Measurements from ENCODE around the gene CHAF1B. TPM values are rescaled to one million over a fixed set of nuclear protein-coding genes. Genes with fewer than 3 reads are reported as not detected.

The CHAF1B gene
- total and polyA plus RNA-seq, 2 donors (not counting 3 experiments of a cell fraction or from before 2014, with no cell fraction given), result 7.0 to 13.0 TPM

DNA sequence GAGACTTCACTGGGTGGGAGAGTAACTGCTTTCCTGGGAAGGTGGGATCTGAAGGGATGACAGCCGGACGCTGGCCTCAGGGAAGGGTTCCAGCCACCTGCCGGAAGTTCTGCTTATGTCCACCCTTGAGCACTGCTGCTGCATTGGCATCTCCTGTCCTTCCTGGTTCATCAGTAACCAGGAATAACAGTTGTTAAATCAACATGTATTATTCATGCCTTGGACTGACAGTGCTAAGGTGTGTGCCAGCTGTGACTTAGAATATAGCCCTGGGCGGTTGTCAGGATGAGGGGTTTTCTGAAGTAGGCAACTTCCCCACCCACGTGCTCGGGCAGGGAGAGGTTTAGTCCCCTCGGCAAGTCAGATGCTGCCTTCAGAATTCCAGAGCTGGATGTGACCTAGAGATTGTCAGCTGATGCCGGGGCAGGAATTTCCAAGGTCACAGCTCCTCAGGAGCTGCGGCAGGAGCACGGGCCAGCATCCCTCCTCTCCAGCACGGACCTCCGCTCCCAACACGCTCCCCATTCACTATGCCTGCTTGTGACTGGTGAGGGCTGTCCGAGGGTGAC, 76.8 kb downstream of the CHAF1B start:
- H3K36me3 ChIP-seq (ENCODE audit: control insufficient read depth in 2 of 2, extremely low read depth in 1 of 2, insufficient read depth in 2 of 2, low read length in 2 of 2), result peaks cover 0 to 7% of the 10 kb centered on the region in 2 experiments
- H3K27me3 ChIP-seq (ENCODE audit: control insufficient read depth in 2 of 2, insufficient read depth in 2 of 2, low read length in 2 of 2), result no peaks in the 10 kb centered on the region
- no peak for TF ChIP-seq MYC (IDR thresholded peaks at IDR 0.05; ENCODE audit: low read depth, low read length)
- TF ChIP-seq, protein P1, sequence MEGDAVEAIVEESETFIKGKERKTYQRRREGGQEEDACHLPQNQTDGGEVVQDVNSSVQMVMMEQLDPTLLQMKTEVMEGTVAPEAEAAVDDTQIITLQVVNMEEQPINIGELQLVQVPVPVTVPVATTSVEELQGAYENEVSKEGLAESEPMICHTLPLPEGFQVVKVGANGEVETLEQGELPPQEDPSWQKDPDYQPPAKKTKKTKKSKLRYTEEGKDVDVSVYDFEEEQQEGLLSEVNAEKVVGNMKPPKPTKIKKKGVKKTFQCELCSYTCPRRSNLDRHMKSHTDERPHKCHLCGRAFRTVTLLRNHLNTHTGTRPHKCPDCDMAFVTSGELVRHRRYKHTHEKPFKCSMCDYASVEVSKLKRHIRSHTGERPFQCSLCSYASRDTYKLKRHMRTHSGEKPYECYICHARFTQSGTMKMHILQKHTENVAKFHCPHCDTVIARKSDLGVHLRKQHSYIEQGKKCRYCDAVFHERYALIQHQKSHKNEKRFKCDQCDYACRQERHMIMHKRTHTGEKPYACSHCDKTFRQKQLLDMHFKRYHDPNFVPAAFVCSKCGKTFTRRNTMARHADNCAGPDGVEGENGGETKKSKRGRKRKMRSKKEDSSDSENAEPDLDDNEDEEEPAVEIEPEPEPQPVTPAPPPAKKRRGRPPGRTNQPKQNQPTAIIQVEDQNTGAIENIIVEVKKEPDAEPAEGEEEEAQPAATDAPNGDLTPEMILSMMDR (IDR thresholded peaks at IDR 0.05; ENCODE audit: extremely low read depth in 1 of 2, insufficient read depth in 1 of 2, low read depth in 1 of 2, low read length in 2 of 2), result no peak
- no peaks in the 10 kb centered on the region for H4K20me1 ChIP-seq (replicated peaks; ENCODE audit: control insufficient read depth, extremely low read depth, insufficient read depth, low read length)
- no TSS peak for BruUV-seq (replicated peaks)
- H3K9me1 ChIP-seq (replicated peaks; ENCODE audit: control insufficient read depth, extremely low read depth, insufficient read depth, low read length), result no peaks in the 10 kb centered on the region
- FAIRE-seq (no peak), DNase-seq (ENCODE audit: low read depth, low spot score) (no peak)
- CTCF ChIA-PET, result interaction anchor here (1.1 to 1.5 kb wide), 2 partner anchors 16 to 40 kb away, joined by 3 to 4 read pairs; no protein-coding TSS in a partner anchor
- no peak overlapping the region for H2AFZ ChIP-seq (ENCODE audit: low read depth, low read length)
- intact Hi-C loops (cut with micrococcal nuclease) (no loop called here), dilution Hi-C loops (cut with MboI; ENCODE audit: extremely low pct_ligation_motif_present, low sequenced_read_pairs) (no loop called here)
- H3K4me3 ChIP-seq (replicated peaks in 1 of 3; ENCODE audit: insufficient read depth in 1 of 3, low read depth in 1 of 3, low read length in 3 of 3), result no peak overlapping the region
- no peaks in the 10 kb centered on the region for H3K9me3 ChIP-seq (replicated peaks; ENCODE audit: control insufficient read depth, insufficient read depth, low read length)
- H3K4me1 ChIP-seq (ENCODE audit: control insufficient read depth, extremely low read depth, insufficient read depth, low read length), result peaks cover 27% of the 10 kb centered on the region
- no peak overlapping the region for H3K27ac ChIP-seq (ENCODE audit: insufficient read depth, low read depth, low read length)
- peaks cover 54% of the 10 kb centered on the region for H3K79me2 ChIP-seq (ENCODE audit: control insufficient read depth, insufficient read depth, low read length)
- no peak overlapping the region for H3K4me2 ChIP-seq (ENCODE audit: insufficient read depth, low read length)
- POLR2A ChIA-PET, result no interaction called here
- no peak overlapping the region for H3K9ac ChIP-seq (replicated peaks; ENCODE audit: extremely low read depth, insufficient read depth, low read length)

DNA sequence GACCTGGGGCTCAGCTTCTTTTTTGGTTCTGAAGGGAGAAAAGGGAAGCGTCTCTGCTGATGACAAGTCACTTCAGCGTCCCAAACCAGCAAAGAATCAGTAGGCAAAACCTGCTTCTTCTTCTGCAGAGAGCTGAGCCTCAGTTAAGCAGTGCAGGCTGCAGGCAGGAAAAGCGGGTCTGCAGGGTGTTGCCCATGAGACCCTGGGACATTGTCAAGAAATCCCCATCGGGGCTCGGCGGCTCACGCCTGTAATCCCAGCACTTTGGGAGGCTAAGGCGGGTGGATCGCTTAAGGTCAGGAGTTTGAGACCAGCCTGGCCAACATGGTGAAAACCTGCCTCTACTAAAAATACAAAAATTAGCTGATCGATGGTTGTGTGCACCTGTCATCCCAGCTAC, 78.0 kb downstream of the CHAF1B start:
- CTCF ChIA-PET, result interaction anchor here (1.1 to 1.5 kb wide), 2 partner anchors 15 to 41 kb away, joined by 3 to 4 read pairs; no protein-coding TSS in a partner anchor
- Histone ChIP-seq H3K27me3 (ENCODE audit: control insufficient read depth in 2 of 2, insufficient read depth in 2 of 2, low read length in 2 of 2) (no peaks in the 10 kb centered on the region), H2AFZ (ENCODE audit: low read depth, low read length) (no peak overlapping the region), H4K20me1 (replicated peaks; ENCODE audit: control insufficient read depth, extremely low read depth, insufficient read depth, low read length) (no peaks in the 10 kb centered on the region), H3K9me3 (replicated peaks; ENCODE audit: control insufficient read depth, insufficient read depth, low read length) (no peaks in the 10 kb centered on the region), H3K27ac (ENCODE audit: insufficient read depth, low read depth, low read length) (no peak overlapping the region), H3K4me1 (ENCODE audit: control insufficient read depth, extremely low read depth, insufficient read depth, low read length) (peaks cover 23% of the 10 kb centered on the region), H3K4me2 (ENCODE audit: insufficient read depth, low read length) (no peak overlapping the region), H3K9ac (replicated peaks; ENCODE audit: extremely low read depth, insufficient read depth, low read length) (no peak overlapping the region), H3K9me1 (replicated peaks; ENCODE audit: control insufficient read depth, extremely low read depth, insufficient read depth, low read length) (no peaks in the 10 kb centered on the region), H3K79me2 (ENCODE audit: control insufficient read depth, insufficient read depth, low read length) (peaks cover 49% of the 10 kb centered on the region), H3K4me3 (replicated peaks in 1 of 3; ENCODE audit: insufficient read depth in 1 of 3, low read depth in 1 of 3, low read length in 3 of 3) (no peak overlapping the region), H3K36me3 (ENCODE audit: control insufficient read depth in 2 of 2, extremely low read depth in 1 of 2, insufficient read depth in 2 of 2, low read length in 2 of 2) (peaks cover 0 to 7% of the 10 kb centered on the region in 2 experiments)
- POLR2A ChIA-PET, result no interaction called here
- DNase-seq (ENCODE audit: low read depth, low spot score) (no peak), FAIRE-seq (no peak)
- no peak for TF ChIP-seq MYC (IDR thresholded peaks at IDR 0.05; ENCODE audit: low read depth, low read length)
- TF ChIP-seq POLR2A (IDR thresholded peaks at IDR 0.05; ENCODE audit: low read depth, low read length), result no peak
- no peak for TF ChIP-seq JUN (IDR thresholded peaks at IDR 0.05; ENCODE audit: borderline replicate concordance, insufficient read depth, insufficient read length, low read depth)
- TF ChIP-seq, protein P2, sequence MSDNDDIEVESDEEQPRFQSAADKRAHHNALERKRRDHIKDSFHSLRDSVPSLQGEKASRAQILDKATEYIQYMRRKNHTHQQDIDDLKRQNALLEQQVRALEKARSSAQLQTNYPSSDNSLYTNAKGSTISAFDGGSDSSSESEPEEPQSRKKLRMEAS (IDR thresholded peaks at IDR 0.05; ENCODE audit: insufficient read depth, insufficient read length), result no peak
- TF ChIP-seq, protein P1 (IDR thresholded peaks at IDR 0.05; ENCODE audit: extremely low read depth in 1 of 2, insufficient read depth in 1 of 2, low read depth in 1 of 2, low read length in 2 of 2), result no peak
- TF ChIP-seq FOS (IDR thresholded peaks at IDR 0.05; ENCODE audit: borderline replicate concordance, insufficient read depth, low read length), result no peak
- TF ChIP-seq POLR2AphosphoS5 (IDR thresholded peaks at IDR 0.05; ENCODE audit: insufficient read depth, low read depth, low read length), result no peak
- no peak for TF ChIP-seq EZH2 (IDR thresholded peaks at IDR 0.05; ENCODE audit: borderline replicate concordance, low read depth, low read length, severe bottlenecking)
- no peak for TF ChIP-seq GATA2 (IDR thresholded peaks at IDR 0.05; ENCODE audit: insufficient read depth, insufficient read length, low read depth, low read length)
- BruUV-seq (replicated peaks), result no TSS peak
- intact Hi-C loops (cut with micrococcal nuclease) (no loop called here), dilution Hi-C loops (cut with MboI; ENCODE audit: extremely low pct_ligation_motif_present, low sequenced_read_pairs) (no loop called here)
